K562 (cell line): ENCODE results near the gene CTXN1. TPM values are rescaled to one million over a fixed set of nuclear protein-coding genes. Genes with fewer than 3 reads are reported as not detected.
A peak's percentile ranks its signal among the peaks of the same experiment; 100 is the strongest.

Experiments used
- BRD4 ChIP-seq: fragments of 200-600 bp; sonication (generic); IDR thresholded peaks from 2 replicates; pipeline ENCODE4 v1.6.1; 2017; ENCODE audit warnings: inconsistent platforms
- CCNT2 ChIP-seq: IDR thresholded peaks from 2 replicates; pipeline ENCODE4 v1.6.1; 2011; ENCODE audit warnings: borderline replicate concordance, low read depth, mild to moderate bottlenecking, moderate library complexity, mixed read lengths, low read length; ENCODE audit not compliant: insufficient read length; ENCODE audit errors: extremely low read depth
- E2F1 ChIP-seq: sonication (generic); formaldehyde crosslinking; IDR thresholded peaks from 2 replicates; pipeline ENCODE4 v1.8.1; 2023; ENCODE audit warnings: mild to moderate bottlenecking, missing genetic modification reagents, moderate library complexity
- KDM2B ChIP-seq: fragments of 250-450 bp; sonication (Bioruptor Pico); IDR thresholded peaks from 2 replicates; pipeline ENCODE4 v1.8.0; 2021; ENCODE audit warnings: mild to moderate bottlenecking, moderate library complexity
- TEAD4 ChIP-seq, 2 experiments: sonication (generic) in 1 of 2; formaldehyde crosslinking in 1 of 2; IDR thresholded peaks; 2 replicates each; pipeline versions ENCODE4 v1.6.1 to v1.8.0; 2012 to 2022; ENCODE audit warnings: borderline replicate concordance in 1 of 2, inconsistent platforms in 1 of 2, low read length in 1 of 2, mild to moderate bottlenecking in 1 of 2, missing genetic modification reagents in 1 of 2
- ZBTB8A ChIP-seq: fragments of 450-650 bp; IDR thresholded peaks from 2 replicates; pipeline ENCODE4 v1.6.1; 2018; ENCODE audit warnings: mild to moderate bottlenecking, moderate library complexity; ENCODE audit not compliant: partially characterized antibody
- ZC3H11A ChIP-seq: IDR thresholded peaks from 2 replicates; pipeline ENCODE4 v1.6.1; 2012; ENCODE audit warnings: low read depth, low read length, improper control_type of control experiment
- polyA plus RNA-seq, 8 experiments: library from polyadenylated mRNA; depleted of rRNA in 4 of 8; stranded (reverse) in 5 of 8; unstranded in 3 of 8; fragments of >200 nt; fragmentation: Nextera tagmentation in 2 of 8; fragmentation: Illumina TruSeq in 1 of 8; extraction: Ambion mirVana in 2 of 8; extraction: Trizol in 1 of 8; gene quantifications; 2 replicates each; pipeline versions ENCODE4 v1.2.1 to v1.2.3, GENCODE V29; 2011 to 2014; ENCODE audit warnings: inconsistent platforms in 1 of 8, missing spikeins in 1 of 8
- total RNA-seq, 7 experiments: library from RNA; depleted of rRNA in 6 of 7; stranded (reverse); fragments of >200 nt in 6 of 7; fragmentation: Illumina TruSeq in 2 of 7; extraction: Trizol in 2 of 7; gene quantifications; 2 replicates each; pipeline versions ENCODE4 v1.2.1 to v1.2.3, GENCODE V29; 2011 to 2021; ENCODE audit warnings: low replicate concordance in 1 of 7
- TF ChIP-seq, protein P1 (sequence below): fragments of 450-650 bp; IDR thresholded peaks from 2 replicates; pipeline ENCODE4 v1.6.1; 2016; ENCODE audit warnings: mild to moderate bottlenecking, moderate library complexity
- TF ChIP-seq, protein P2 (sequence below): fragments of 450-650 bp; formaldehyde crosslinking; IDR thresholded peaks from 2 replicates; pipeline ENCODE4 v1.4.0; 2020; ENCODE audit warnings: mild to moderate bottlenecking, moderate library complexity
- TF ChIP-seq, protein P3 (sequence below): fragments of 450-650 bp; IDR thresholded peaks from 2 replicates; pipeline ENCODE4 v1.6.1; 2016; ENCODE audit warnings: low read depth, mild to moderate bottlenecking, moderate library complexity

Gene CTXN1
- total and polyA plus RNA-seq, 9 of the 15 experiments (the other 6 are each of a cell fraction or from before 2014, with no cell fraction given): 0.15 to 37.4 (median 1.8) TPM; not detected in 2

GRCh38 chr19:7920519-7921301, 5.2 kb downstream of the CTXN1 start (continued):
- TF ChIP-seq CCNT2: peak; percentile 1
- no peak for TF ChIP-seq ZBTB8A
- TF ChIP-seq, protein P1, sequence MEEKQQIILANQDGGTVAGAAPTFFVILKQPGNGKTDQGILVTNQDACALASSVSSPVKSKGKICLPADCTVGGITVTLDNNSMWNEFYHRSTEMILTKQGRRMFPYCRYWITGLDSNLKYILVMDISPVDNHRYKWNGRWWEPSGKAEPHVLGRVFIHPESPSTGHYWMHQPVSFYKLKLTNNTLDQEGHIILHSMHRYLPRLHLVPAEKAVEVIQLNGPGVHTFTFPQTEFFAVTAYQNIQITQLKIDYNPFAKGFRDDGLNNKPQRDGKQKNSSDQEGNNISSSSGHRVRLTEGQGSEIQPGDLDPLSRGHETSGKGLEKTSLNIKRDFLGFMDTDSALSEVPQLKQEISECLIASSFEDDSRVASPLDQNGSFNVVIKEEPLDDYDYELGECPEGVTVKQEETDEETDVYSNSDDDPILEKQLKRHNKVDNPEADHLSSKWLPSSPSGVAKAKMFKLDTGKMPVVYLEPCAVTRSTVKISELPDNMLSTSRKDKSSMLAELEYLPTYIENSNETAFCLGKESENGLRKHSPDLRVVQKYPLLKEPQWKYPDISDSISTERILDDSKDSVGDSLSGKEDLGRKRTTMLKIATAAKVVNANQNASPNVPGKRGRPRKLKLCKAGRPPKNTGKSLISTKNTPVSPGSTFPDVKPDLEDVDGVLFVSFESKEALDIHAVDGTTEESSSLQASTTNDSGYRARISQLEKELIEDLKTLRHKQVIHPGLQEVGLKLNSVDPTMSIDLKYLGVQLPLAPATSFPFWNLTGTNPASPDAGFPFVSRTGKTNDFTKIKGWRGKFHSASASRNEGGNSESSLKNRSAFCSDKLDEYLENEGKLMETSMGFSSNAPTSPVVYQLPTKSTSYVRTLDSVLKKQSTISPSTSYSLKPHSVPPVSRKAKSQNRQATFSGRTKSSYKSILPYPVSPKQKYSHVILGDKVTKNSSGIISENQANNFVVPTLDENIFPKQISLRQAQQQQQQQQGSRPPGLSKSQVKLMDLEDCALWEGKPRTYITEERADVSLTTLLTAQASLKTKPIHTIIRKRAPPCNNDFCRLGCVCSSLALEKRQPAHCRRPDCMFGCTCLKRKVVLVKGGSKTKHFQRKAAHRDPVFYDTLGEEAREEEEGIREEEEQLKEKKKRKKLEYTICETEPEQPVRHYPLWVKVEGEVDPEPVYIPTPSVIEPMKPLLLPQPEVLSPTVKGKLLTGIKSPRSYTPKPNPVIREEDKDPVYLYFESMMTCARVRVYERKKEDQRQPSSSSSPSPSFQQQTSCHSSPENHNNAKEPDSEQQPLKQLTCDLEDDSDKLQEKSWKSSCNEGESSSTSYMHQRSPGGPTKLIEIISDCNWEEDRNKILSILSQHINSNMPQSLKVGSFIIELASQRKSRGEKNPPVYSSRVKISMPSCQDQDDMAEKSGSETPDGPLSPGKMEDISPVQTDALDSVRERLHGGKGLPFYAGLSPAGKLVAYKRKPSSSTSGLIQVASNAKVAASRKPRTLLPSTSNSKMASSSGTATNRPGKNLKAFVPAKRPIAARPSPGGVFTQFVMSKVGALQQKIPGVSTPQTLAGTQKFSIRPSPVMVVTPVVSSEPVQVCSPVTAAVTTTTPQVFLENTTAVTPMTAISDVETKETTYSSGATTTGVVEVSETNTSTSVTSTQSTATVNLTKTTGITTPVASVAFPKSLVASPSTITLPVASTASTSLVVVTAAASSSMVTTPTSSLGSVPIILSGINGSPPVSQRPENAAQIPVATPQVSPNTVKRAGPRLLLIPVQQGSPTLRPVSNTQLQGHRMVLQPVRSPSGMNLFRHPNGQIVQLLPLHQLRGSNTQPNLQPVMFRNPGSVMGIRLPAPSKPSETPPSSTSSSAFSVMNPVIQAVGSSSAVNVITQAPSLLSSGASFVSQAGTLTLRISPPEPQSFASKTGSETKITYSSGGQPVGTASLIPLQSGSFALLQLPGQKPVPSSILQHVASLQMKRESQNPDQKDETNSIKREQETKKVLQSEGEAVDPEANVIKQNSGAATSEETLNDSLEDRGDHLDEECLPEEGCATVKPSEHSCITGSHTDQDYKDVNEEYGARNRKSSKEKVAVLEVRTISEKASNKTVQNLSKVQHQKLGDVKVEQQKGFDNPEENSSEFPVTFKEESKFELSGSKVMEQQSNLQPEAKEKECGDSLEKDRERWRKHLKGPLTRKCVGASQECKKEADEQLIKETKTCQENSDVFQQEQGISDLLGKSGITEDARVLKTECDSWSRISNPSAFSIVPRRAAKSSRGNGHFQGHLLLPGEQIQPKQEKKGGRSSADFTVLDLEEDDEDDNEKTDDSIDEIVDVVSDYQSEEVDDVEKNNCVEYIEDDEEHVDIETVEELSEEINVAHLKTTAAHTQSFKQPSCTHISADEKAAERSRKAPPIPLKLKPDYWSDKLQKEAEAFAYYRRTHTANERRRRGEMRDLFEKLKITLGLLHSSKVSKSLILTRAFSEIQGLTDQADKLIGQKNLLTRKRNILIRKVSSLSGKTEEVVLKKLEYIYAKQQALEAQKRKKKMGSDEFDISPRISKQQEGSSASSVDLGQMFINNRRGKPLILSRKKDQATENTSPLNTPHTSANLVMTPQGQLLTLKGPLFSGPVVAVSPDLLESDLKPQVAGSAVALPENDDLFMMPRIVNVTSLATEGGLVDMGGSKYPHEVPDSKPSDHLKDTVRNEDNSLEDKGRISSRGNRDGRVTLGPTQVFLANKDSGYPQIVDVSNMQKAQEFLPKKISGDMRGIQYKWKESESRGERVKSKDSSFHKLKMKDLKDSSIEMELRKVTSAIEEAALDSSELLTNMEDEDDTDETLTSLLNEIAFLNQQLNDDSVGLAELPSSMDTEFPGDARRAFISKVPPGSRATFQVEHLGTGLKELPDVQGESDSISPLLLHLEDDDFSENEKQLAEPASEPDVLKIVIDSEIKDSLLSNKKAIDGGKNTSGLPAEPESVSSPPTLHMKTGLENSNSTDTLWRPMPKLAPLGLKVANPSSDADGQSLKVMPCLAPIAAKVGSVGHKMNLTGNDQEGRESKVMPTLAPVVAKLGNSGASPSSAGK: peak; percentile 66
- TF ChIP-seq, protein P2, sequence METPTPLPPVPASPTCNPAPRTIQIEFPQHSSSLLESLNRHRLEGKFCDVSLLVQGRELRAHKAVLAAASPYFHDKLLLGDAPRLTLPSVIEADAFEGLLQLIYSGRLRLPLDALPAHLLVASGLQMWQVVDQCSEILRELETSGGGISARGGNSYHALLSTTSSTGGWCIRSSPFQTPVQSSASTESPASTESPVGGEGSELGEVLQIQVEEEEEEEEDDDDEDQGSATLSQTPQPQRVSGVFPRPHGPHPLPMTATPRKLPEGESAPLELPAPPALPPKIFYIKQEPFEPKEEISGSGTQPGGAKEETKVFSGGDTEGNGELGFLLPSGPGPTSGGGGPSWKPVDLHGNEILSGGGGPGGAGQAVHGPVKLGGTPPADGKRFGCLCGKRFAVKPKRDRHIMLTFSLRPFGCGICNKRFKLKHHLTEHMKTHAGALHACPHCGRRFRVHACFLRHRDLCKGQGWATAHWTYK: 0 out of 2 replicates have a peak, but pooled peaks have one; percentile 25
- peak; percentile 85 for TF ChIP-seq TEAD4 (IDR thresholded peaks at IDR 0.05; ENCODE audit: low read length)
- TF ChIP-seq TEAD4 (CRISPR knock-in tag; IDR thresholded peaks at IDR 0.05; ENCODE audit: borderline replicate concordance): no peak
- TF ChIP-seq ZC3H11A: no peak
- TF ChIP-seq, protein P3, sequence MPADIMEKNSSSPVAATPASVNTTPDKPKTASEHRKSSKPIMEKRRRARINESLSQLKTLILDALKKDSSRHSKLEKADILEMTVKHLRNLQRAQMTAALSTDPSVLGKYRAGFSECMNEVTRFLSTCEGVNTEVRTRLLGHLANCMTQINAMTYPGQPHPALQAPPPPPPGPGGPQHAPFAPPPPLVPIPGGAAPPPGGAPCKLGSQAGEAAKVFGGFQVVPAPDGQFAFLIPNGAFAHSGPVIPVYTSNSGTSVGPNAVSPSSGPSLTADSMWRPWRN: no peak
- peak; percentile 74; the same call in 1 of the 2 replicates for TF ChIP-seq KDM2B (CRISPR knock-in tag)
- TF ChIP-seq E2F1 (CRISPR knock-in tag): 0 out of 2 replicates have a peak, but pooled peaks have one; percentile 66
- TF ChIP-seq BRD4: no peak
